ENCODE measurements around the gene EML1. TPM values are rescaled to one million over a fixed set of nuclear protein-coding genes. Genes with fewer than 3 reads are reported as not detected.

EML1 gene
- total RNA-seq, 1 donor from 2014 or later: 57.2 TPM

DNA sequence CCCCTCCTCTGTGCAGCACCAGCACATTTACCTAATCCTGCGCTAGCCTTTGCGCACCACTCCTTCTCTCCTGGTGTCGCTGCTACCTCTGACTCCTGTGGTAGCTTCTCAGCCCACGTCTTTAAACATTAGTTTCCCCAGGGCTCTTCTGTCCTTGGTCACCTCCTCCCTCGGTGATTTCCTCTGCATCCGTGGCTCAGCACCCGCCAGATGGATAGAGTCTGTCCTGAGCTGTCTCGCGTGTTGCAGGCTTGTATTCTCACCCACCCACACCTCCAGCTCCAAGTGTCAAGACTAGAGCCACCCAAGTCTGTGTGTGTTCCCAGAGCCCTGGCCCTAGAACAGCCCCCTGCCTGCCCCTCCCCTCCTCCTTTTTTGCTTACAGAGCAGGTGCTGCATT, 83.2 kb downstream of the EML1 start:
- Histone ChIP-seq H3K4me1 (peaks cover 77% of the 10 kb centered on the region), H4K20me1 (ENCODE audit: low read depth) (peaks cover 41% of the 10 kb centered on the region), H3K36me3 (no peaks in the 10 kb centered on the region), H2AFZ (replicated peaks) (no peak overlapping the region), H3K9me3 (ENCODE audit: low read depth) (no peaks in the 10 kb centered on the region), H3F3A (ENCODE audit: low read depth) (peaks cover 43% of the 10 kb centered on the region), H3K4me2 (peak overlapping the region; percentile 21), H3K4me3 (no peak overlapping the region), H3K27me3 (no peaks in the 10 kb centered on the region), H3K27ac (no peak overlapping the region), H3K9ac (no peak overlapping the region), H3K79me2 (ENCODE audit: low read depth) (peaks cover 37% of the 10 kb centered on the region)
- Mint-ChIP-seq H3K9me3 (no peaks in the 10 kb centered on the region), H3K27ac (peak overlapping the region; percentile 32), H3K27me3 (ENCODE audit: insufficient read depth, low read depth) (peaks cover 2% of the 10 kb centered on the region), H3K4me3 (no peak overlapping the region), H3K4me1 (peaks cover 72% of the 10 kb centered on the region), H3K36me3 (peaks cover 15% of the 10 kb centered on the region)
- TF ChIP-seq, protein P1, sequence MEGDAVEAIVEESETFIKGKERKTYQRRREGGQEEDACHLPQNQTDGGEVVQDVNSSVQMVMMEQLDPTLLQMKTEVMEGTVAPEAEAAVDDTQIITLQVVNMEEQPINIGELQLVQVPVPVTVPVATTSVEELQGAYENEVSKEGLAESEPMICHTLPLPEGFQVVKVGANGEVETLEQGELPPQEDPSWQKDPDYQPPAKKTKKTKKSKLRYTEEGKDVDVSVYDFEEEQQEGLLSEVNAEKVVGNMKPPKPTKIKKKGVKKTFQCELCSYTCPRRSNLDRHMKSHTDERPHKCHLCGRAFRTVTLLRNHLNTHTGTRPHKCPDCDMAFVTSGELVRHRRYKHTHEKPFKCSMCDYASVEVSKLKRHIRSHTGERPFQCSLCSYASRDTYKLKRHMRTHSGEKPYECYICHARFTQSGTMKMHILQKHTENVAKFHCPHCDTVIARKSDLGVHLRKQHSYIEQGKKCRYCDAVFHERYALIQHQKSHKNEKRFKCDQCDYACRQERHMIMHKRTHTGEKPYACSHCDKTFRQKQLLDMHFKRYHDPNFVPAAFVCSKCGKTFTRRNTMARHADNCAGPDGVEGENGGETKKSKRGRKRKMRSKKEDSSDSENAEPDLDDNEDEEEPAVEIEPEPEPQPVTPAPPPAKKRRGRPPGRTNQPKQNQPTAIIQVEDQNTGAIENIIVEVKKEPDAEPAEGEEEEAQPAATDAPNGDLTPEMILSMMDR (IDR thresholded peaks at IDR 0.05): no peak
- no peak for TF ChIP-seq EZH2 (IDR thresholded peaks at IDR 0.05)
- TF ChIP-seq EZH2phosphoT487 (IDR thresholded peaks at IDR 0.05): no peak
- no peak for DNase-seq (ENCODE audit: low spot score)

DNA sequence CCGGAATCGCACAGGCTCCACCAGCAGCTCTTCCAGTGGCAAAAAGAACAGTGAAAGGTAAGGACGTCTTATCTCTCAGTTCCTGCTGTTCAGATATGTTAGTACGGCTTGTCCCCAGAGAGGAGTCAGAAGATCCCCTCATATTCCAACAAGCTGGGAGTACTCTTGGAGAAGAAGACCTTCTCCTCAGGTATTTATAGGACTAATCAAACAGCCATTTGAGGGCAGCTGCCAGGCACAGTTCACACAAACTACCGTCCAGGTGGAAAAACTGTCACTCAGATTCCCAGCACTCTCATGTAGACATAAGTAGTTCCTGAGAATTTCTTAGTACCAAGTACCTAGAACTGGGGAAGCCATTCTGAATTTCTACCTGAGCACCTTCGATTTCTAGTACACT, 85.3 kb downstream of the EML1 start:
- H3K79me2 ChIP-seq (ENCODE audit: low read depth): peaks cover 33% of the 10 kb centered on the region
- Mint-ChIP-seq H3K36me3 (peaks cover 16% of the 10 kb centered on the region), H3K4me3 (no peak overlapping the region), H3K4me1 (peaks cover 55% of the 10 kb centered on the region), H3K27me3 (ENCODE audit: insufficient read depth, low read depth) (peaks cover 2% of the 10 kb centered on the region), H3K9me3 (no peaks in the 10 kb centered on the region), H3K27ac (no peak overlapping the region)
- no peaks in the 10 kb centered on the region for H3K36me3 ChIP-seq
- TF ChIP-seq, protein P1 (IDR thresholded peaks at IDR 0.05): no peak
- no peak for TF ChIP-seq EZH2 (IDR thresholded peaks at IDR 0.05)
- TF ChIP-seq EZH2phosphoT487 (IDR thresholded peaks at IDR 0.05): no peak
- H3F3A ChIP-seq (ENCODE audit: low read depth): peaks cover 42% of the 10 kb centered on the region
- no peaks in the 10 kb centered on the region for H3K27me3 ChIP-seq
- peaks cover 37% of the 10 kb centered on the region for H4K20me1 ChIP-seq (ENCODE audit: low read depth)
- no peak overlapping the region for H3K4me2 ChIP-seq
- no peak overlapping the region for H3K9ac ChIP-seq
- H3K9me3 ChIP-seq (ENCODE audit: low read depth): no peaks in the 10 kb centered on the region
- no peak for DNase-seq (ENCODE audit: low spot score)
- no peak overlapping the region for H2AFZ ChIP-seq (replicated peaks)
- peaks cover 61% of the 10 kb centered on the region for H3K4me1 ChIP-seq
- H3K4me3 ChIP-seq: no peak overlapping the region
- H3K27ac ChIP-seq: no peak overlapping the region

DNA sequence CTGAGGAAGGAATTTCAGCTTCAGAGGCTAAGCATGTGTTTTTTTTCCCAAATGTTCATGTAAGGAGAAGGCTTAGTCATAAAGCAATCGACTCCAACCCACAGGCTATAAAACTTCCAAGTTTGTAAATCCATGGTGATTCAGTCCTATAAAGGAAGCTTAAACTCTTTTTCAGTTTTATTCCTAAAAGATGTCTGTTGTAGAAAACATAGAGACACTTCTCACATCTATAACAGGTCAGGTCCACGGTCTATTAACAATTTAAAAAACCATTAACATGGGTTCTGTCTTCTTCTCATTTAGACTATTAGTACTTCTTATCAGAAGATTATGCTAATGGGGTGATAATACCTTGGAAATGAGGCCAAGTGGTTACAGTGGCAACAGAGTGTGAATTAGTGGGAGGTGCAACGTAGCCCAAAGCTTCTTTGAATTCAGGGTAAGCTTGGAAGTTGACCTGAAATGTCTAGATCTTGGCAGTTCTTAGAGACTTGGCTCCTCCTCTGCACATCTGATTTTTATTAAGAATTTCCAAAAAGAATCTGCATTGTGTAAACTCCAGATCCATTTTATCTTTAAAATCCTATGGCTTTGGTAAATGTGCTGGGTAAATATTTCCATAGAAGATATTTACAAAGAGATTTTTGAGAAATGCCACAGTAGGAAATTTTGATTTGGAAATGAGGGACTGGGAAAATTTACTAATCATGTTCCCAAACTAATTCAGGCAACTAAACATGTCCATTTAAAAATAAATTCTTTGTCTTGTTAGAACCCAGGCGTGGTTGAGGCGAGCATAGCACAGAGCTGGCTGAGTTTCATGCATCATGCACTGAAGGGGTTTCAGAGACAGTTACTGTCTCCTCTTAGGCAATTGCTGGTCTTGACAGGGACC, 86.4 kb downstream of the EML1 start:
- Histone ChIP-seq H3K4me2 (no peak overlapping the region), H3F3A (ENCODE audit: low read depth) (peaks cover 42% of the 10 kb centered on the region), H3K27ac (no peak overlapping the region), H3K79me2 (ENCODE audit: low read depth) (peaks cover 23% of the 10 kb centered on the region), H3K9ac (no peak overlapping the region), H3K36me3 (no peaks in the 10 kb centered on the region), H2AFZ (replicated peaks) (no peak overlapping the region), H3K9me3 (ENCODE audit: low read depth) (no peaks in the 10 kb centered on the region), H4K20me1 (ENCODE audit: low read depth) (peaks cover 37% of the 10 kb centered on the region), H3K4me1 (peaks cover 59% of the 10 kb centered on the region), H3K4me3 (no peak overlapping the region), H3K27me3 (no peaks in the 10 kb centered on the region)
- Mint-ChIP-seq H3K27ac (no peak overlapping the region), H3K36me3 (peaks cover 16% of the 10 kb centered on the region), H3K27me3 (ENCODE audit: insufficient read depth, low read depth) (peaks cover 2% of the 10 kb centered on the region), H3K9me3 (no peaks in the 10 kb centered on the region), H3K4me1 (peaks cover 53% of the 10 kb centered on the region), H3K4me3 (no peak overlapping the region)
- no peak for DNase-seq (ENCODE audit: low spot score)
- TF ChIP-seq EZH2phosphoT487 (IDR thresholded peaks at IDR 0.05) (no peak), EZH2 (IDR thresholded peaks at IDR 0.05) (no peak)
- TF ChIP-seq, protein P1 (IDR thresholded peaks at IDR 0.05): no peak

Data from neural progenitor cell (in vitro differentiated cells).